Esophagus muscularis mucosa (tissue), 4 donors: ENCODE measurements around the gene CYP4F12. TPM values are rescaled to one million over a fixed set of nuclear protein-coding genes. Genes with fewer than 3 reads are reported as not detected.

Experiments
- DNase-seq: peaks from one replicate; pipeline ENCODE4 v3.0.0-alpha.2; 2017; ENCODE audit errors: extremely low spot score
- H3K27ac ChIP-seq, 4 donors: fragments of 200-600 bp; sonication (generic); replicated peaks in 1 of 4; 1 replicate in 3 of 4; 2 replicates in 1 of 4; pipeline ENCODE4 v1.5.1; 2016 to 2019; ENCODE audit warnings: mild to moderate bottlenecking in 1 of 4
- H3K27me3 ChIP-seq, 4 donors: fragments of 200-600 bp; sonication (generic); one replicate each; pipeline versions ENCODE4 v1.5.1 to v1.6.0; 2016 to 2019
- H3K36me3 ChIP-seq, 4 donors: fragments of 200-600 bp; sonication (generic); one replicate each; pipeline ENCODE4 v1.5.1; 2016 to 2019
- H3K4me1 ChIP-seq, 4 donors: fragments of 200-600 bp; sonication (generic); one replicate each; pipeline ENCODE4 v1.5.1; 2016 to 2019
- H3K4me3 ChIP-seq, 4 donors: fragments of 200-600 bp; sonication (generic); 1 replicate in 2 of 4; 2 replicates in 2 of 4; pipeline ENCODE4 v1.5.1; 2016 to 2019; ENCODE audit warnings: mild to moderate bottlenecking in 4 of 4, moderate library complexity in 1 of 4
- H3K9me3 ChIP-seq, 4 donors: fragments of 200-600 bp; sonication (generic); 1 replicate in 3 of 4; 2 replicates in 1 of 4; pipeline ENCODE4 v1.5.1; 2016 to 2019
- EP300 ChIP-seq: sonication (generic); formaldehyde crosslinking; IDR thresholded peaks from one replicate; pipeline ENCODE4 v1.6.1; 2017; ENCODE audit warnings: antibody characterized with exemption
- POLR2A ChIP-seq: fragments of 450-650 bp; IDR thresholded peaks from one replicate; pipeline ENCODE4 v1.6.1; 2017; ENCODE audit warnings: antibody characterized with exemption, moderate library complexity, mild to moderate bottlenecking, low read depth
- POLR2AphosphoS5 ChIP-seq, 2 donors: sonication (generic); formaldehyde crosslinking; IDR thresholded peaks; one replicate each; pipeline ENCODE4 v1.6.1; 2017; ENCODE audit warnings: antibody characterized with exemption in 2 of 2
- WGBS: methylation state at CpG from one replicate; pipeline ENCODE4 v1.1.5; 2018; 5-methylcytosine and 5-hydroxymethylcytosine counted together
- intact Hi-C: fragments of 100-400 bp; cut with DNase I; formaldehyde crosslinking; loops from one replicate; pipeline ENCODE4 v1.15.1; 2023
- total RNA-seq, 4 donors: library from RNA; depleted of rRNA; stranded (reverse); fragments of >200 nt; gene quantifications; one replicate each; pipeline versions ENCODE4 v1.1.0 to v1.2.1, GENCODE V29; 2016
- TF ChIP-seq, protein P1 (sequence below), 3 experiments: fragments of 200-600 bp in 2 of 3; fragments of 450-650 bp in 1 of 3; sonication (generic) in 2 of 3; IDR thresholded peaks; one replicate each; pipeline ENCODE4 v1.5.1; 2017 to 2019; ENCODE audit warnings: antibody characterized with exemption in 3 of 3, mild to moderate bottlenecking in 2 of 3, moderate library complexity in 1 of 3

Gene CYP4F12
- total RNA-seq, 4 donors from 2014 or later = 3.5 to 4.2 (median 3.7) TPM

DNA sequence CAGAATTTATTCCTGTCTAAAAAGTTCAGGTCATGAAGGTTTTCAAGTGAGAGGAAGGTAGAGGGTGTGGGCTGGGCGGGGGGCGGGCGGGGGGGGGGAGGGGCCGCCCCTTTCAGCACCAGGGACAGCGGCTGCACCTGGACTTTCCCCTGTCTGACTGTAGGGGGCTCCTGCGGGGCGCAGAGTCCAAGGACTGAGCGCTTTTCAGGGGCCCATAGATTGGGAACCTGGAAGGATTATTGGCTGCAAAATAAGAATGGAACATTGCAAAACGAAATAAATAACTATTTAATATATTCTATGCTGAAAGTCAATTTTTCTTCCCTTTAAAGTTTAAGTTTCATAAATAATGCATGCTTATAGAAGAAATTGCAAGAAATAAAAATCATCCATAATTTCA, 41.1 kb upstream of the CYP4F12 start:
- H3K4me3 ChIP-seq = no peak overlapping the region
- peaks cover 0 to 50% (median 3%) of the 10 kb centered on the region in 4 donors for H3K27me3 ChIP-seq
- 2% methylated on average over 7 of the region's 9 CpGs for whole genome bisulfite sequencing
- DNase-seq = no peak
- intact Hi-C loops = loop anchor here (2.0 kb wide), 1 partner anchor 551 kb away; no protein-coding TSS in a partner anchor
- H3K9me3 ChIP-seq = no peaks in the 10 kb centered on the region
- H3K36me3 ChIP-seq = no peaks in the 10 kb centered on the region
- H3K27ac ChIP-seq = no peak overlapping the region
- TF ChIP-seq, protein P1, sequence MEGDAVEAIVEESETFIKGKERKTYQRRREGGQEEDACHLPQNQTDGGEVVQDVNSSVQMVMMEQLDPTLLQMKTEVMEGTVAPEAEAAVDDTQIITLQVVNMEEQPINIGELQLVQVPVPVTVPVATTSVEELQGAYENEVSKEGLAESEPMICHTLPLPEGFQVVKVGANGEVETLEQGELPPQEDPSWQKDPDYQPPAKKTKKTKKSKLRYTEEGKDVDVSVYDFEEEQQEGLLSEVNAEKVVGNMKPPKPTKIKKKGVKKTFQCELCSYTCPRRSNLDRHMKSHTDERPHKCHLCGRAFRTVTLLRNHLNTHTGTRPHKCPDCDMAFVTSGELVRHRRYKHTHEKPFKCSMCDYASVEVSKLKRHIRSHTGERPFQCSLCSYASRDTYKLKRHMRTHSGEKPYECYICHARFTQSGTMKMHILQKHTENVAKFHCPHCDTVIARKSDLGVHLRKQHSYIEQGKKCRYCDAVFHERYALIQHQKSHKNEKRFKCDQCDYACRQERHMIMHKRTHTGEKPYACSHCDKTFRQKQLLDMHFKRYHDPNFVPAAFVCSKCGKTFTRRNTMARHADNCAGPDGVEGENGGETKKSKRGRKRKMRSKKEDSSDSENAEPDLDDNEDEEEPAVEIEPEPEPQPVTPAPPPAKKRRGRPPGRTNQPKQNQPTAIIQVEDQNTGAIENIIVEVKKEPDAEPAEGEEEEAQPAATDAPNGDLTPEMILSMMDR (IDR thresholded peaks at IDR 0.05) = peak in 2 of 3 experiments; percentile 6 to 42
- no peak for TF ChIP-seq POLR2A
- H3K4me1 ChIP-seq = peaks cover 0 to 5% (median 2%) of the 10 kb centered on the region in 4 donors

DNA sequence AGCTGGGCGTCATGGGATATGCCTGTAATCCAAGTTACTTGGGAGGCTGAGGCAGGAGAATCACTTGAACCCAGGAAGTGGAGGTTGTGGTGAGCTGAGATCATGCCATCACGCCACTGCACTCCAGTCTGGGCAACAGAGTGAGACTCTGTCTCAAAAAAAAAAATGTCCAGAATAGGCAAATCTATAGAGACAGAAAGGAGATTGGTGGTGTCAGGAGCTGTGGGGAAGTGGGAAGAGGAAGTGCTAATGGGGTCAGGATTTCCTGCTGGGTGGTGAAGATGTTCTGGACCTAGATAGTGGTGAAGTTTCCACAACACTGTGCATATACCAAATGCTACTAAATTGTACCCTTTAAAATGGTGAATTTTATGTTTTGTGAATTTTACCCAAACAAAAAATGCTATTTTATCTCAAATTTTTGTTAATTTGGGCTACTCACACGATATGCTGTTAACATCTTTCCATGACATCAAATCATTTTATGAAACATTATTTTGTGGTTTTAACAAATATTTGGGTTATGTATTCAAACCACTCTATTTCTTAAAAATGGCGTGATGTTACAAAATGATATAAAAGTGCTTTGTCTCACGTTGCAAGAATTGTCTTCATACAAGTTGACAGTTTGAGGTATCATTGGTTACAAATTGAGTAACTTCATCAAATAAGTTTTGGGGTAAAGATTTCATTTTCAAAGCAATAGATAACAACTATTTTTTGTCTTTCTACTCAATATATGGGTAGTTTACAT, 39.6 kb upstream of the CYP4F12 start:
- 51% methylated on average over 5 of the region's 5 CpGs for WGBS
- intact Hi-C loops = no loop called here
- Histone ChIP-seq H3K27me3 (peaks cover 0 to 44% (median 3%) of the 10 kb centered on the region in 4 donors), H3K36me3 (no peaks in the 10 kb centered on the region), H3K27ac (no peak overlapping the region), H3K4me1 (peaks cover 0 to 5% (median 2%) of the 10 kb centered on the region in 4 donors), H3K9me3 (no peaks in the 10 kb centered on the region), H3K4me3 (no peak overlapping the region)
- TF ChIP-seq, protein P1 (IDR thresholded peaks at IDR 0.05) = no peak
- TF ChIP-seq EP300 (no peak), POLR2A (no peak), POLR2AphosphoS5 (IDR thresholded peaks at IDR 0.05) (no peak)
- no peak for DNase-seq

DNA sequence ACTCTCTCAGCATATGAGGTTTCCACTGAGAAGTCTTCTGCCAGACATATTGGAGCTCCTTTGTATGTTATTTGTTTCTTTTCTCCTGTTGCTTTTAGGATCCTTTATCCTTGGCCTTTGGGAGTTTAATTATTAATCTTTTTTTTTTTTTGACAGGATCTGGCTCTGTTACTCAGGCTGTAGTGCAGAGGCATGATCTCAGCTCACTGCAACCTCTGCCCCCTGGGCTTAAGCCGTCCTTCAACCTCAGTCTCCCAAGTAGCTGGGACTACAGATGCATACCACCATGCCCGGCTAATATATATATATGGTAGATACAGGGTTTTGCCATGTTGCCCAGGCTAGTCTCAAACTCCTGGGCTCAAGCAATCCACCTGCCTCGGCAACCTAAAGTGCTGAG, 38.8 kb upstream of the CYP4F12 start:
- Histone ChIP-seq H3K27me3 (peaks cover 0 to 35% (median under 1%) of the 10 kb centered on the region in 4 donors), H3K4me1 (peaks cover 0 to 2% (median under 1%) of the 10 kb centered on the region in 4 donors), H3K4me3 (no peak overlapping the region), H3K9me3 (no peaks in the 10 kb centered on the region), H3K27ac (no peak overlapping the region), H3K36me3 (no peaks in the 10 kb centered on the region)
- intact Hi-C loops = no loop called here
- TF ChIP-seq POLR2A (no peak), EP300 (no peak), POLR2AphosphoS5 (IDR thresholded peaks at IDR 0.05) (no peak)
- DNase-seq = no peak
- 51% methylated on average over 3 of the region's 3 CpGs for WGBS

GRCh38 chr19:15635016-15635805, 37.7 kb upstream of the CYP4F12 start:
- no peak for DNase-seq
- no peak for TF ChIP-seq EP300
- no peak for TF ChIP-seq POLR2AphosphoS5 (IDR thresholded peaks at IDR 0.05)
- TF ChIP-seq POLR2A = no peak
- TF ChIP-seq, protein P1 (IDR thresholded peaks at IDR 0.05) = no peak
- Histone ChIP-seq H3K36me3 (no peaks in the 10 kb centered on the region), H3K4me3 (no peak overlapping the region), H3K4me1 (peaks cover 0 to under 1% (median 0%) of the 10 kb centered on the region in 4 donors), H3K27ac (no peak overlapping the region), H3K27me3 (peaks cover 0 to 34% (median 0%) of the 10 kb centered on the region in 4 donors), H3K9me3 (no peaks in the 10 kb centered on the region)
- intact Hi-C loops = no loop called here
- WGBS = 74% methylated on average over 2 of the region's 2 CpGs

GRCh38 chr19:15636026-15636425, 36.9 kb upstream of the CYP4F12 start:
- Histone ChIP-seq H3K36me3 (no peaks in the 10 kb centered on the region), H3K9me3 (no peaks in the 10 kb centered on the region), H3K4me1 (peaks cover 0 to 8% (median 2%) of the 10 kb centered on the region in 4 donors), H3K27ac (no peak overlapping the region), H3K4me3 (no peak overlapping the region), H3K27me3 (peaks cover 0 to 29% (median 0%) of the 10 kb centered on the region in 4 donors)
- TF ChIP-seq, protein P1 (IDR thresholded peaks at IDR 0.05) = no peak
- TF ChIP-seq POLR2A (no peak), EP300 (no peak), POLR2AphosphoS5 (IDR thresholded peaks at IDR 0.05) (no peak)
- WGBS = 89% methylated on average over 2 of the region's 2 CpGs
- DNase-seq = no peak
- intact Hi-C loops = no loop called here
